ENCODE results near the gene DBNL.

DNA sequence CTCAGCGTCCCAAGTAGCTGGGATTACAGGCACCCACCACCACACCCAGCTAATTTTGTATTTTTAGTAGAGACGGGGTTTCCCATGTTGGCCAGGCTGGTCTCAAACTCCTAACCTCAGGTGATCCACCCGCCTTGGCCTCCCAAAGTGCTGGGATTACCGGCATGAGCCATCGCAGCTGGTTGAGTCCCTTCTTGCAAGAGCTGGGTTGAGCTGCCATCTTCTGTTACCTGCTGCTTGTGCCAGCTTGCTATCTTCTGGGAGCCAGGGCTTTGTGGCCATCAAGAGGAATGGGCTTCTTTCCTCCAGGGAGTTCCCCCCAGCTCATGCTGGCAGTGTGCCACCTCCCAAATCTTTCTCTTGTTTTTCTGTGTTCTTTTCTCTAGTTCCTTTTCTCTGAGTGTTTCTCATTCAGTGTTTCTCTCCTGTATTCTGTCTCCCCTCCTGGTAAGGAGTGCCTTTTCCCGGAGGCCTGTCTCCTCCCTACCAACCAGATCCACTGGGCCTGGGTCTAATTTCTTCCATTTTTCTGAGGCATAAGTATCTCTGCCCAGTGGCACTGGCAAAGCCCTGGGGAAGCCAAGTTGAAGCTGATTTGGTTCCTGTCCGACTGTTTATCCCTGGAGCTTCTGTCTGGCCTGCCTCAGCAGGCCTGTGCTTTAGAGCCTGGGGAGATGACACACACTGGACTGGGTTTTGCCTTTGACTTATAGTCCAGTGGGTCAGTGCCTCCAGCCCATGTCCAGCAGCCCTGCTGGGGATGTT lies 3.7 kb downstream of the DBNL start:
- no peak for TF ChIP-seq EZH2phosphoT487 (IDR thresholded peaks at IDR 0.05; ENCODE audit: insufficient read depth, low read depth)
- no peak for TF ChIP-seq EZH2 (IDR thresholded peaks at IDR 0.05; ENCODE audit: insufficient read depth, poor library complexity, severe bottlenecking)
